Uterus (tissue), 2 donors: ENCODE measurements around the gene DTNBP1.

ENCODE experiments used
- CTCF ChIP-seq, 4 experiments: fragments of 200-600 bp in 2 of 4; fragments of 450-650 bp in 2 of 4; sonication (generic) in 2 of 4; IDR thresholded peaks; one replicate each; pipeline ENCODE4 v1.5.1; 2016 to 2019; ENCODE audit warnings: antibody characterized with exemption in 4 of 4, mild to moderate bottlenecking in 2 of 4, moderate library complexity in 1 of 4
- POLR2A ChIP-seq, 2 donors: fragments of 450-650 bp; IDR thresholded peaks; one replicate each; pipeline ENCODE4 v1.6.1; 2016; ENCODE audit warnings: antibody characterized with exemption in 2 of 2, mild to moderate bottlenecking in 1 of 2, moderate library complexity in 1 of 2

GRCh38 chr6:15522026-15522425 lies 140.8 kb downstream of the DTNBP1 start:
- TF ChIP-seq CTCF (IDR thresholded peaks at IDR 0.05) (no peak), POLR2A (IDR thresholded peaks at IDR 0.05) (no peak)
